ENCODE results near the gene CCM2.

DNA sequence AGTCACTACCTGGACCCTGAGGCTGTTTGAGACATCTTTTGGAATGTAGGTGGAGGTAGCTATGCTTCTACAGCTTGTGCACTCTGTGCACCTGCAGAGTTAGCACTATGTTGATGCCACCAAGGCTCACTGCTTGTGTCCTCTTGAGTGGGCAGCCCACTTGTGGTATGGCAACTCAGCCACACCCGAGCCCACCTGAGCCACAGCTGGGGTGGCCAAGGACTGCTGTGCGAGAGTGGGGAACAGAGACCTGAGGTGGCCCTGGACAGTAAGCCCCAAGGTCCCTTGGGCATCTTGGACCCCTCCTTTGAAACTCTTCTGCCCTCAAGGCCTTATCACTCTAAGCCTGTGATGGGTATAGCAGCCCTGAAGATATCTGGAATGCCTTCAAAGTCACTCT, 46.8 kb upstream of the CCM2 start:
- no peak for TF ChIP-seq SIN3A (conservative IDR thresholded peaks at IDR 0.05 in 1 of 2, IDR thresholded peaks at IDR 0.05 in 1 of 2; ENCODE audit: low read depth in 1 of 2, low read length in 2 of 2)
- no peak for TF ChIP-seq KDM5A (IDR thresholded peaks at IDR 0.05; ENCODE audit: low read length)
- no peak for TF ChIP-seq GTF2F1 (IDR thresholded peaks at IDR 0.05; ENCODE audit: borderline replicate concordance, low read depth, low read length)
- TF ChIP-seq CTCF (IDR thresholded peaks at IDR 0.05; ENCODE audit: control extremely low read depth in 1 of 3, insufficient read depth in 1 of 3, low read depth in 1 of 3, low read length in 3 of 3) = no peak
- no peak for TF ChIP-seq POLR2A (IDR thresholded peaks at IDR 0.05; ENCODE audit: control extremely low read depth in 1 of 2, low read depth in 2 of 2, low read length in 2 of 2)
- no peak for TF ChIP-seq RAD21 (IDR thresholded peaks at IDR 0.05 in 1 of 2, conservative IDR thresholded peaks at IDR 0.05 in 1 of 2; ENCODE audit: low read depth in 2 of 2, low read length in 2 of 2)
- TF ChIP-seq RFX5 (IDR thresholded peaks at IDR 0.05; ENCODE audit: borderline replicate concordance, low read depth, low read length) = no peak
- TF ChIP-seq RBBP5 (IDR thresholded peaks at IDR 0.05; ENCODE audit: borderline replicate concordance, low read depth, low read length) = no peak
- no peak for TF ChIP-seq CHD2 (IDR thresholded peaks at IDR 0.05; ENCODE audit: low read length)
- no peak for TF ChIP-seq TCF12 (IDR thresholded peaks at IDR 0.05; ENCODE audit: low read depth, low read length)
- TF ChIP-seq BACH1 (IDR thresholded peaks at IDR 0.05; ENCODE audit: low read length) = no peak
- no peak for TF ChIP-seq HDAC6 (IDR thresholded peaks at IDR 0.05; ENCODE audit: low read depth, low read length)
- no peak for TF ChIP-seq RXRA (IDR thresholded peaks at IDR 0.05; ENCODE audit: insufficient read depth, low read depth, low read length)

Measured in H1 (cell line).